ENCODE measurements around the gene ADRB1.

Gene ADRB1

GRCh38 chr10:114068054-114068707 lies 24.5 kb downstream of the ADRB1 start:
- Histone ChIP-seq H3K4me3 (ENCODE audit: low read depth, low read length) (no peak overlapping the region), H3K27ac (no peak overlapping the region)
- in situ Hi-C loops (cut with HindIII; ENCODE audit: low pct_ligation_motif_present, low sequenced_read_pairs) = no loop called here

GRCh38 chr10:114070710-114071109 lies 27.0 kb downstream of the ADRB1 start:
- no peak for TF ChIP-seq CTCF (IDR thresholded peaks at IDR 0.05; ENCODE audit: low read depth, low read length, missing control alignments)
- H3K4me3 ChIP-seq (ENCODE audit: low read depth, low read length) = no peak overlapping the region
- H3K27ac ChIP-seq = no peak overlapping the region
- in situ Hi-C loops (cut with HindIII; ENCODE audit: low pct_ligation_motif_present, low sequenced_read_pairs) = no loop called here
- no peaks in the 10 kb centered on the region for H3K36me3 ChIP-seq (replicated peaks)
- no peaks in the 10 kb centered on the region for H3K27me3 ChIP-seq (replicated peaks)
- no peak for DNase-seq

More at GRCh38 chr10:114068054-114068707, 24.5 kb downstream of the ADRB1 start:
- no peak for TF ChIP-seq CTCF (IDR thresholded peaks at IDR 0.05; ENCODE audit: low read depth, low read length, missing control alignments)
- H3K36me3 ChIP-seq (replicated peaks) = no peaks in the 10 kb centered on the region
- no peak for DNase-seq
- no peaks in the 10 kb centered on the region for H3K27me3 ChIP-seq (replicated peaks)

- no peak overlapping the region for H3K27ac ChIP-seq
- no peak overlapping the region for H3K4me3 ChIP-seq (ENCODE audit: low read depth, low read length)
- DNase-seq = no peak
- in situ Hi-C loops (cut with HindIII; ENCODE audit: low pct_ligation_motif_present, low sequenced_read_pairs) = no loop called here
- H3K27me3 ChIP-seq (replicated peaks) = no peaks in the 10 kb centered on the region
- TF ChIP-seq CTCF (IDR thresholded peaks at IDR 0.05; ENCODE audit: low read depth, low read length, missing control alignments) = no peak
- no peaks in the 10 kb centered on the region for H3K36me3 ChIP-seq (replicated peaks)
Measured at GRCh38 chr10:114071178-114071577, 27.5 kb downstream of the ADRB1 start.

- in situ Hi-C loops (cut with HindIII; ENCODE audit: low pct_ligation_motif_present, low sequenced_read_pairs) = no loop called here
- no peak overlapping the region for H3K27ac ChIP-seq
- no peak for DNase-seq
- no peak overlapping the region for H3K4me3 ChIP-seq (ENCODE audit: low read depth, low read length)
- no peak for TF ChIP-seq CTCF (IDR thresholded peaks at IDR 0.05; ENCODE audit: low read depth, low read length, missing control alignments)
- no peaks in the 10 kb centered on the region for H3K27me3 ChIP-seq (replicated peaks)
- no peaks in the 10 kb centered on the region for H3K36me3 ChIP-seq (replicated peaks)
Measured at GRCh38 chr10:114073395-114074186, 29.9 kb downstream of the ADRB1 start.

- Histone ChIP-seq H3K36me3 (replicated peaks) (no peaks in the 10 kb centered on the region), H3K27me3 (replicated peaks) (no peaks in the 10 kb centered on the region), H3K4me3 (ENCODE audit: low read depth, low read length) (no peak overlapping the region), H3K27ac (no peak overlapping the region)
- in situ Hi-C loops (cut with HindIII; ENCODE audit: low pct_ligation_motif_present, low sequenced_read_pairs) = no loop called here
- DNase-seq = no peak
- TF ChIP-seq CTCF (IDR thresholded peaks at IDR 0.05; ENCODE audit: low read depth, low read length, missing control alignments) = no peak
Measured at GRCh38 chr10:114075093-114075492, 31.4 kb downstream of the ADRB1 start.
